ENCODE results near the gene GLYAT.
"Not testable (repeated sequence)": the region's sequence is repeated elsewhere in the genome, so short reads cannot be mapped to it uniquely, and the experiment has no call there.

DNA sequence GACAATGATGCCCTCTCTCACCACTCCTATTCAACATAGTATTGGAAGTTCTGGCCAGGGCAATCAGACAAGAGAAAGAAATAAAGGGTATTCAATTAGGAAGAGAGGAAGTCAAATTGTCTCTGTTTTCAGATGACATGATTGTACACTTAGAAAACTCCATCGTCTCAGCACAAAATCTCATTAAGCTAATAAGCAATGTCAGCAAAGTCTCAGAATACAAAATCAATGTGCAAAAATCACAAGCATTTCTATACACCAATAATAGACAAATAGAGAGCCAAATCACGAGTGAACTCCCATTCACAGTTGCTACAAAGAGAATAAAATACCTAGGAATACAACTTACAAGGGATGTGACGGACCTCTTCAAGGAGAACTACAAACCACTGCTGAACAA, 49.1 kb downstream of the GLYAT start:
- TF ChIP-seq, protein P1, sequence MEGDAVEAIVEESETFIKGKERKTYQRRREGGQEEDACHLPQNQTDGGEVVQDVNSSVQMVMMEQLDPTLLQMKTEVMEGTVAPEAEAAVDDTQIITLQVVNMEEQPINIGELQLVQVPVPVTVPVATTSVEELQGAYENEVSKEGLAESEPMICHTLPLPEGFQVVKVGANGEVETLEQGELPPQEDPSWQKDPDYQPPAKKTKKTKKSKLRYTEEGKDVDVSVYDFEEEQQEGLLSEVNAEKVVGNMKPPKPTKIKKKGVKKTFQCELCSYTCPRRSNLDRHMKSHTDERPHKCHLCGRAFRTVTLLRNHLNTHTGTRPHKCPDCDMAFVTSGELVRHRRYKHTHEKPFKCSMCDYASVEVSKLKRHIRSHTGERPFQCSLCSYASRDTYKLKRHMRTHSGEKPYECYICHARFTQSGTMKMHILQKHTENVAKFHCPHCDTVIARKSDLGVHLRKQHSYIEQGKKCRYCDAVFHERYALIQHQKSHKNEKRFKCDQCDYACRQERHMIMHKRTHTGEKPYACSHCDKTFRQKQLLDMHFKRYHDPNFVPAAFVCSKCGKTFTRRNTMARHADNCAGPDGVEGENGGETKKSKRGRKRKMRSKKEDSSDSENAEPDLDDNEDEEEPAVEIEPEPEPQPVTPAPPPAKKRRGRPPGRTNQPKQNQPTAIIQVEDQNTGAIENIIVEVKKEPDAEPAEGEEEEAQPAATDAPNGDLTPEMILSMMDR (conservative IDR thresholded peaks at IDR 0.05; ENCODE audit: low read depth, low read length), result not testable (repeated sequence)
- TF ChIP-seq EZH2 (IDR thresholded peaks at IDR 0.05; ENCODE audit: borderline replicate concordance, low read depth, low read length, poor library complexity, severe bottlenecking), result not testable (repeated sequence)

All from A673 (cell line).